ENCODE measurements around the gene B3GNT7. TPM values are rescaled to one million over a fixed set of nuclear protein-coding genes. Genes with fewer than 3 reads are reported as not detected.

B3GNT7 gene
- total RNA-seq, 2 experiments from 2014 or later = 7.8 to 8.7 TPM

GRCh38 chr2:231425291-231425810 lies 29.8 kb downstream of the B3GNT7 start:
- Histone ChIP-seq H3K9me2 (ENCODE audit: insufficient read depth, low read length) (no peaks in the 10 kb centered on the region), H3K4me2 (ENCODE audit: low read length) (no peak overlapping the region), H3K9me3 (ENCODE audit: low read length) (no peaks in the 10 kb centered on the region), H2AFZ (ENCODE audit: low read length) (no peak overlapping the region), H3K4me1 (ENCODE audit: insufficient read depth, low read length, poor library complexity, severe bottlenecking) (no peaks in the 10 kb centered on the region), H3K79me2 (ENCODE audit: insufficient read depth, low read depth, low read length) (no peaks in the 10 kb centered on the region), H3K27ac (ENCODE audit: low read depth, low read length, poor library complexity, severe bottlenecking) (no peak overlapping the region), H3K36me3 (ENCODE audit: insufficient read depth, low read length) (no peaks in the 10 kb centered on the region), H3K4me3 (ENCODE audit: low read depth, low read length, poor library complexity, severe bottlenecking) (no peak overlapping the region), H4K20me1 (ENCODE audit: insufficient read depth, low read length) (no peaks in the 10 kb centered on the region)
- intact Hi-C loops (cut with micrococcal nuclease; ENCODE audit: unreplicated experiment) = no loop called here
- TF ChIP-seq, protein P1, sequence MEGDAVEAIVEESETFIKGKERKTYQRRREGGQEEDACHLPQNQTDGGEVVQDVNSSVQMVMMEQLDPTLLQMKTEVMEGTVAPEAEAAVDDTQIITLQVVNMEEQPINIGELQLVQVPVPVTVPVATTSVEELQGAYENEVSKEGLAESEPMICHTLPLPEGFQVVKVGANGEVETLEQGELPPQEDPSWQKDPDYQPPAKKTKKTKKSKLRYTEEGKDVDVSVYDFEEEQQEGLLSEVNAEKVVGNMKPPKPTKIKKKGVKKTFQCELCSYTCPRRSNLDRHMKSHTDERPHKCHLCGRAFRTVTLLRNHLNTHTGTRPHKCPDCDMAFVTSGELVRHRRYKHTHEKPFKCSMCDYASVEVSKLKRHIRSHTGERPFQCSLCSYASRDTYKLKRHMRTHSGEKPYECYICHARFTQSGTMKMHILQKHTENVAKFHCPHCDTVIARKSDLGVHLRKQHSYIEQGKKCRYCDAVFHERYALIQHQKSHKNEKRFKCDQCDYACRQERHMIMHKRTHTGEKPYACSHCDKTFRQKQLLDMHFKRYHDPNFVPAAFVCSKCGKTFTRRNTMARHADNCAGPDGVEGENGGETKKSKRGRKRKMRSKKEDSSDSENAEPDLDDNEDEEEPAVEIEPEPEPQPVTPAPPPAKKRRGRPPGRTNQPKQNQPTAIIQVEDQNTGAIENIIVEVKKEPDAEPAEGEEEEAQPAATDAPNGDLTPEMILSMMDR (conservative IDR thresholded peaks at IDR 0.05; ENCODE audit: low read length) = no peak
- no peak for TF ChIP-seq EZH2phosphoT487 (IDR thresholded peaks at IDR 0.05; ENCODE audit: borderline replicate concordance, low read depth, low read length)
- ChIA-PET POLR2A (interaction anchor here (0.9 kb wide), 1 partner anchor 13 kb away, joined by 3 read pairs; no protein-coding TSS in a partner anchor), CTCF (ENCODE audit: unreplicated experiment) (no interaction called here)
- no TSS peak for BruUV-seq (replicated peaks)
- DNase-seq (ENCODE audit: low spot score) = no peak

GRCh38 chr2:231425811-231426703 lies 30.5 kb downstream of the B3GNT7 start:
- ChIA-PET POLR2A (interaction anchor here (0.9 to 1.3 kb wide), 2 partner anchors 9 to 13 kb away, joined by 3 read pairs; no protein-coding TSS in a partner anchor), CTCF (ENCODE audit: unreplicated experiment) (no interaction called here)
- Histone ChIP-seq H3K79me2 (ENCODE audit: insufficient read depth, low read depth, low read length) (no peaks in the 10 kb centered on the region), H3K4me2 (ENCODE audit: low read length) (no peak overlapping the region), H3K27ac (ENCODE audit: low read depth, low read length, poor library complexity, severe bottlenecking) (no peak overlapping the region), H3K9me3 (ENCODE audit: low read length) (no peaks in the 10 kb centered on the region), H3K4me1 (ENCODE audit: insufficient read depth, low read length, poor library complexity, severe bottlenecking) (no peaks in the 10 kb centered on the region), H3K36me3 (ENCODE audit: insufficient read depth, low read length) (no peaks in the 10 kb centered on the region), H2AFZ (ENCODE audit: low read length) (no peak overlapping the region), H3K4me3 (ENCODE audit: low read depth, low read length, poor library complexity, severe bottlenecking) (no peak overlapping the region), H3K9me2 (ENCODE audit: insufficient read depth, low read length) (no peaks in the 10 kb centered on the region), H4K20me1 (ENCODE audit: insufficient read depth, low read length) (no peaks in the 10 kb centered on the region)
- intact Hi-C loops (cut with micrococcal nuclease; ENCODE audit: unreplicated experiment) = no loop called here
- no peak for TF ChIP-seq EZH2phosphoT487 (IDR thresholded peaks at IDR 0.05; ENCODE audit: borderline replicate concordance, low read depth, low read length)
- TF ChIP-seq, protein P1 (conservative IDR thresholded peaks at IDR 0.05; ENCODE audit: low read length) = no peak
- BruUV-seq (replicated peaks) = no TSS peak
- DNase-seq (ENCODE audit: low spot score) = no peak

DNA sequence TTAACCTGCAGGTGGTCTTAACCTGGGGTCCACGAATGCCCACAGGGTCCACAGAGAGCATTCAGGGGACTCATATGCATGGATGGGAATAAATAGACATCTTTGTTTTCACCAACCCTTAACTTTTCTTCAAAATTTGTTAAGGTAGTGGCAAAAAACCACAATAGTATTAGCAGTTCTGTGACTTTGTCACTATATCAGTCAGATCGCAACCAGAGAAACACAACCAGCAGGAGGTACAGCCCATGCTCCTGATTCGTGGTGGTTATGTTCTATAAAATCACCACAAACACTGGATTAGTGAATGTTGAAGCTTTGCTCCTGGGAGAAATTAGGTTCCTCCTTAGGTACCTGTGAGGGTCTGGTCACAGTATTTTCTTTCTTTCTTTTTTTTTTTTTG lies 31.6 kb downstream of the B3GNT7 start:
- TF ChIP-seq, protein P1 (conservative IDR thresholded peaks at IDR 0.05; ENCODE audit: low read length) = no peak
- no peak for TF ChIP-seq EZH2phosphoT487 (IDR thresholded peaks at IDR 0.05; ENCODE audit: borderline replicate concordance, low read depth, low read length)
- ChIA-PET CTCF (ENCODE audit: unreplicated experiment) (no interaction called here), POLR2A (interaction anchor here (0.6 to 1.3 kb wide), 4 partner anchors 10 to 196 kb away, joined by 3 to 4 read pairs (median 3); no protein-coding TSS in a partner anchor)
- no peaks in the 10 kb centered on the region for H3K9me2 ChIP-seq (ENCODE audit: insufficient read depth, low read length)
- no peaks in the 10 kb centered on the region for H3K36me3 ChIP-seq (ENCODE audit: insufficient read depth, low read length)
- no TSS peak for BruUV-seq (replicated peaks)
- no peaks in the 10 kb centered on the region for H3K9me3 ChIP-seq (ENCODE audit: low read length)
- H3K27ac ChIP-seq (ENCODE audit: low read depth, low read length, poor library complexity, severe bottlenecking) = no peak overlapping the region
- H2AFZ ChIP-seq (ENCODE audit: low read length) = no peak overlapping the region
- H4K20me1 ChIP-seq (ENCODE audit: insufficient read depth, low read length) = no peaks in the 10 kb centered on the region
- H3K4me3 ChIP-seq (ENCODE audit: low read depth, low read length, poor library complexity, severe bottlenecking) = no peak overlapping the region
- no peaks in the 10 kb centered on the region for H3K79me2 ChIP-seq (ENCODE audit: insufficient read depth, low read depth, low read length)
- no peak overlapping the region for H3K4me2 ChIP-seq (ENCODE audit: low read length)
- DNase-seq (ENCODE audit: low spot score) = no peak
- intact Hi-C loops (cut with micrococcal nuclease; ENCODE audit: unreplicated experiment) = no loop called here
- no peaks in the 10 kb centered on the region for H3K4me1 ChIP-seq (ENCODE audit: insufficient read depth, low read length, poor library complexity, severe bottlenecking)
